Measurements from ENCODE around the gene XYLT1. TPM values are rescaled to one million over a fixed set of nuclear protein-coding genes. Genes with fewer than 3 reads are reported as not detected.
"Not testable (repeated sequence)": the region's sequence is repeated elsewhere in the genome, so short reads cannot be mapped to it uniquely, and the experiment has no call there.

XYLT1 gene
- total RNA-seq, 3 donors from 2014 or later: 23.1 to 44.0 (median 34.1) TPM

DNA sequence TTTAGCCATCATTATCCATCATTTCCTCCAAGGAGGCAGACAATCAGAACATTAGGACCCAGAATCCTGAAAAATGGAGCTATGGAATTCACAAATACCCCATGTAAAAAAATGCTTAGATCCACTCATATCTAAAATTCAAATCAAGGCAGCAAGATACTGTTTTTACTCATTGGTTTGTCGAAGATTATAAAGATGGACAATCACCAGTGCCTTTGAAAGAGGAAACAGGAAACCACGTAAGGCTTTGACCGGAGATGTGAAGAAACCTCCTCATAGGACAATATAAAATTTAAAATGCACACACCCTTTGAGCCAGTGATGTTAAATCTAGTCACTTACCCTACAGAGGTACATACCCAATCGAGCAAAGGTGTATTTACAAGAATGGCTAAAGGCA, 130.0 kb downstream of the XYLT1 start:
- ATAC-seq (no peak), DNase-seq (no peak)
- H3K4me1 ChIP-seq (ENCODE audit: low read depth): peaks cover 22% of the 10 kb centered on the region
- intact Hi-C loops (cut with DNase I, micrococcal nuclease): no loop called here
- H3K4me3 ChIP-seq: no peak overlapping the region
- no peaks in the 10 kb centered on the region for H3K36me3 ChIP-seq (ENCODE audit: low read depth)
- H3K9me3 ChIP-seq: no peaks in the 10 kb centered on the region
- TF ChIP-seq, protein P1, sequence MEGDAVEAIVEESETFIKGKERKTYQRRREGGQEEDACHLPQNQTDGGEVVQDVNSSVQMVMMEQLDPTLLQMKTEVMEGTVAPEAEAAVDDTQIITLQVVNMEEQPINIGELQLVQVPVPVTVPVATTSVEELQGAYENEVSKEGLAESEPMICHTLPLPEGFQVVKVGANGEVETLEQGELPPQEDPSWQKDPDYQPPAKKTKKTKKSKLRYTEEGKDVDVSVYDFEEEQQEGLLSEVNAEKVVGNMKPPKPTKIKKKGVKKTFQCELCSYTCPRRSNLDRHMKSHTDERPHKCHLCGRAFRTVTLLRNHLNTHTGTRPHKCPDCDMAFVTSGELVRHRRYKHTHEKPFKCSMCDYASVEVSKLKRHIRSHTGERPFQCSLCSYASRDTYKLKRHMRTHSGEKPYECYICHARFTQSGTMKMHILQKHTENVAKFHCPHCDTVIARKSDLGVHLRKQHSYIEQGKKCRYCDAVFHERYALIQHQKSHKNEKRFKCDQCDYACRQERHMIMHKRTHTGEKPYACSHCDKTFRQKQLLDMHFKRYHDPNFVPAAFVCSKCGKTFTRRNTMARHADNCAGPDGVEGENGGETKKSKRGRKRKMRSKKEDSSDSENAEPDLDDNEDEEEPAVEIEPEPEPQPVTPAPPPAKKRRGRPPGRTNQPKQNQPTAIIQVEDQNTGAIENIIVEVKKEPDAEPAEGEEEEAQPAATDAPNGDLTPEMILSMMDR (IDR thresholded peaks at IDR 0.05): no peak

DNA sequence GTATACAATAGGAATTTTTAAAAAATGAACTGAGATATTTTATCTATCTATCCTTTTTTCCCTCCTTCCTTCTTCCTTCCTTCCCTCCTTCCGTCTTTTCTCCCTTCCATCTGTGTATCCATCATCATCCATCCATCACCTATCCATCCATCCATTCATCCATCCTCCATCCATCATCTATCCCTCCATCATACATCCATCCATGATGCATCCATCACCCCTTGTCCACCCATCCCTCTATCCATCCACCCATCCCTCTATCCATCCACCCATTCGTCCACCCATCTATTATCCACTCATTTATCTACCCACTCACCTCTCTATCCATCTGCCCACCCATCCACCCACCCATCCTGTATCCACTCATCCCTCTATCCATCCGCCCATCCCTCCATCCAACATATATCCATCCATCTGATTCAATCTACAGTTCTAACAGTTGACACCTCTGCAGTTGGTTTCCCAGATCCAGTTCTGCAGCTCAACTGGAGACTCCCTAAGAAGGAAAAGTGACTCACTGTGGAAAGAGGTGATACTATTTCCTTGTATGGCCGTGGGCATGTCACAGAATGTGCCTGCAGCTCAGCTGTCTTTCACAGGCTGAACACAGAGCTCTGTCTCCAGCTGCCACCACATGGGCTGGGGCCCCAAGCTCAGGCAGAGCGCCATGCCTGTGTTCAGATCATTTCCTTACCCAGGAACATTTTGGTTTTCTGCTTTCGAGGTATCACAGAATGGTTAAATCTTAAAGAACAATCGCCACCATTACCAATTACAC, 130.8 kb downstream of the XYLT1 start:
- TF ChIP-seq, protein P1 (IDR thresholded peaks at IDR 0.05): no peak
- Histone ChIP-seq H3K4me1 (ENCODE audit: low read depth) (peaks cover 13% of the 10 kb centered on the region), H3K9me3 (no peaks in the 10 kb centered on the region), H3K4me3 (no peak overlapping the region), H3K36me3 (ENCODE audit: low read depth) (no peaks in the 10 kb centered on the region)
- ATAC-seq (peak; percentile 83), DNase-seq (no peak)
- intact Hi-C loops (cut with DNase I, micrococcal nuclease): no loop called here

DNA sequence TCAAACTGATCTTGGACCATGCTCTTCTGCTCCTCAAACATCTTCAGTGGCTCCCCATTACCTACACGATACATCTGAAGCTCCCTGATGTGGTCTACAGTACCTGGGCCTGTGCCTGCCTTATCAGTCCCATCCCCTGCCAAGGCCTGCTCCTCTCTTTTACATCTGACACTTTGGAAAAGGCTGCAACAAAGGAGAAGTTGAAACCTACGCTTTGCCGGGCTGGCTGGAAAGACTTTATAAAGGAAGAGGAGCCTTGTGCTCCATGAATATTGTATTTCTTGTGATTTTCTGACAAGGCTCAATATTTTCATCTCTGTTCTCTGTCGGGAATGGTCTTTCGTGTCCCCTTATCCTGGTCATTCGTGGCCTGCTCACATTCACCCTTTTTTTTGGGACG, 132.5 kb downstream of the XYLT1 start:
- Histone ChIP-seq H3K4me1 (ENCODE audit: low read depth) (peaks cover 13% of the 10 kb centered on the region), H3K4me3 (no peak overlapping the region), H3K36me3 (ENCODE audit: low read depth) (no peaks in the 10 kb centered on the region), H3K9me3 (no peaks in the 10 kb centered on the region)
- TF ChIP-seq, protein P1 (IDR thresholded peaks at IDR 0.05): no peak
- intact Hi-C loops (cut with DNase I, micrococcal nuclease): no loop called here
- DNase-seq (no peak), ATAC-seq (no peak)

DNA sequence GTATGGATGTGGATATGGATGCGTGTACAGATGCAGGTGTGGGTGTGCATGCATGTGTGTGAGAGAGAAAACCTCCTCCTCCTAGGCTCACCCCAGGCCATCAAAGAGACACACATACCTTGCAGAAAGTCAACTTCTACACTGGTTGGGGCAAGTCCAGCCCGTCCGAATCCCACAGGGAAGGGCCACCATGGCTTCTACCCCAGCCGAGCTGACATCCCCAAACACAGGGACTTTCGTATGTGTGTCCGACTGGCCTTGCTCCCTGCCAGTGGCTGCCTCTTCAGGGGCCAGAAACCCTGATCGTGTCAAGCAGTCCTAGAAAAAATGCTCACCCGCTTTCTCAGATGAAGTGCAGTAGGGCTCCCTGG, 134.2 kb downstream of the XYLT1 start:
- H3K4me3 ChIP-seq: no peak overlapping the region
- TF ChIP-seq, protein P1 (IDR thresholded peaks at IDR 0.05): no peak
- H3K36me3 ChIP-seq (ENCODE audit: low read depth): no peaks in the 10 kb centered on the region
- no peak for DNase-seq
- H3K4me1 ChIP-seq (ENCODE audit: low read depth): peaks cover 5% of the 10 kb centered on the region
- no peak for ATAC-seq
- H3K9me3 ChIP-seq: no peaks in the 10 kb centered on the region
- intact Hi-C loops (cut with DNase I, micrococcal nuclease): no loop called here

DNA sequence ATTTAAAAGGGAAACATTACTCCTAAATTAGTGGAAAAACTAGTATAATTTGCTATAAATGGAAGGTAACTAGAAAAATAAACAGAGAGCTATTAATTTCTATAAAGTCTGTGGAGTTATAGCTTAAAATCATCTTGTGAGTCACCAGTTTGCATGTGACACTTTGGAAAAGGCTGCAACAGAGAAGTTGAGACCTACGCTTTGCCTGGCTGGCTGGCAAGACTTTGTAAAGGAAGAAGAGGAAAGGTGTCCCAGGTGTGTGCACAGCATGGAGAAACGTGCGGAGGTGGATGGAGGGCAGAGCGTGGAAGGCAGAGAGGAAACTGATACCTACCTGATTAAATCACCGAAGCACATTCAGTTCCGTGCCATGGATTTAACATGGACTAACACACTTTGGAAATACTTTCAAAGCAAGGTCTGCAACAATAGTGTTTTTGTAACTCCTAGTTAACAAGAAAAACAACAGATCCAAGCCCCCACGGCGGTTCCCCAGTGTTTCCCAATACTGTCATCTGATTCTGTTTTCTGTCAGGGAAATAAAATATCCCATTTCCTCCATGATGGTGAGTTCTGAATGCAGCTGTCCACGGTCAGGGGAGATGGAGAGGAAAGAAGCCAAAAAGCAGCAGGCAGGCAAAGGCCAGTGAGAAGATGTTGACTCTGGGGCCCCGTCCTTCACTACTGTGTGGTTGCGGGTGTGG, 134.8 kb downstream of the XYLT1 start:
- H3K4me1 ChIP-seq (ENCODE audit: low read depth): peaks cover 5% of the 10 kb centered on the region
- ATAC-seq: no peak
- TF ChIP-seq, protein P1 (IDR thresholded peaks at IDR 0.05): no peak
- DNase-seq: no peak
- H3K9me3 ChIP-seq: no peaks in the 10 kb centered on the region
- no peak overlapping the region for H3K4me3 ChIP-seq
- intact Hi-C loops (cut with DNase I, micrococcal nuclease): no loop called here
- H3K36me3 ChIP-seq (ENCODE audit: low read depth): no peaks in the 10 kb centered on the region

DNA sequence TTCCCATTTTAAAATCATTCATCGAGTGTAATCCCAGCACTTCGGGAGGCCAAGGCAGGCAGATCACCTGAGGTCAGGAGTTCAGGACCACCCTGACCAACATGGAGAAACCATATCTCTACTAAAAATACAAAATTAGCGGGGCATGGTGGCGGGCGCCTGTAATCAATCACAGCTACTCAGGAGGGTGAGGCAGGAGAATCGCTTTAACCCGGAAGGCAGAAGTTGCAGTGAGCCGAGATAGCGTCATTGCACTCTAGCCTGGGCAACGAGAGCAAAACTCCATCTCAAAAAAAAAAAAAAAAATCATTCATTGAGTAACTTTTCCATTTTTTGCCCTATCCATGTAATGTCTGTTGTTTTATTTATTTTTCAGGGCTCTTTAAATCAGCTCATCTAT, 135.4 kb downstream of the XYLT1 start:
- DNase-seq; intact Hi-C loops (cut with DNase I, micrococcal nuclease); H3K9me3 ChIP-seq; H3K36me3 ChIP-seq (ENCODE audit: low read depth); H3K4me1 ChIP-seq (ENCODE audit: low read depth); ATAC-seq; H3K4me3 ChIP-seq: not testable (repeated sequence)
